ENCODE results near the gene MARK2. TPM values are rescaled to one million over a fixed set of nuclear protein-coding genes. Genes with fewer than 3 reads are reported as not detected.
"Not testable (repeated sequence)": the region's sequence is repeated elsewhere in the genome, so short reads cannot be mapped to it uniquely, and the experiment has no call there.

Gene MARK2
- 8.2 and 10.1 TPM in 2 replicates for total RNA-seq (2014; rRNA removed; shearing (Covaris generic))

- peak; percentile 97 for DNase-seq (ENCODE audit: low spot score)
Measured at GRCh38 chr11:63838678-63839507, at the start of gene MARK2. MARK2 (plus strand) TSS chr11:63839110; CDS start chr11:63839507, 397 bp downstream.

GRCh38 chr11:63791495-63792167 lies 47.3 kb upstream of the MARK2 start:
- DNase-seq (ENCODE audit: low spot score), result no peak

GRCh38 chr11:63793161-63793560 lies 45.7 kb upstream of the MARK2 start:
- no peak for DNase-seq (ENCODE audit: low spot score)

GRCh38 chr11:63795066-63795465 lies 43.8 kb upstream of the MARK2 start:
- no peak for DNase-seq (ENCODE audit: low spot score)

GRCh38 chr11:63800921-63801320 lies 38.0 kb upstream of the MARK2 start:
- DNase-seq (ENCODE audit: low spot score), result no peak

GRCh38 chr11:63802637-63803414 lies 36.1 kb upstream of the MARK2 start:
- DNase-seq (ENCODE audit: low spot score), result peak; percentile 47

GRCh38 chr11:63804259-63804658 lies 34.7 kb upstream of the MARK2 start:
- DNase-seq (ENCODE audit: low spot score), result no peak

GRCh38 chr11:63805844-63806415 lies 33.0 kb upstream of the MARK2 start:
- DNase-seq (ENCODE audit: low spot score), result no peak

GRCh38 chr11:63810383-63810782 lies 28.5 kb upstream of the MARK2 start:
- not testable (repeated sequence) for DNase-seq (ENCODE audit: low spot score)

GRCh38 chr11:63811522-63811921 lies 27.4 kb upstream of the MARK2 start:
- no peak for DNase-seq (ENCODE audit: low spot score)

- peak; percentile 41 for DNase-seq (ENCODE audit: low spot score)
Measured at GRCh38 chr11:63813035-63813562, 25.8 kb upstream of the MARK2 start, which contains the start of gene SPINDOC. SPINDOC (plus strand) TSS chr11:63813456; CDS start chr11:63813687, 231 bp downstream.

GRCh38 chr11:63813563-63814382 lies 25.1 kb upstream of the MARK2 start:
- DNase-seq (ENCODE audit: low spot score), result no peak

- no peak for DNase-seq (ENCODE audit: low spot score)
Measured at GRCh38 chr11:63814383-63814736, 24.6 kb upstream of the MARK2 start.

GRCh38 chr11:63816166-63816565 lies 22.7 kb upstream of the MARK2 start:
- DNase-seq (ENCODE audit: low spot score), result no peak

- DNase-seq (ENCODE audit: low spot score), result no peak
Measured at GRCh38 chr11:63816732-63817131, 22.2 kb upstream of the MARK2 start.

- no peak for DNase-seq (ENCODE audit: low spot score)
Measured at GRCh38 chr11:63817758-63818498, 21.0 kb upstream of the MARK2 start.

- DNase-seq (ENCODE audit: low spot score), result no peak
Measured at GRCh38 chr11:63818609-63819008, 20.3 kb upstream of the MARK2 start.

- no peak for DNase-seq (ENCODE audit: low spot score)
Measured at GRCh38 chr11:63821411-63821810, 17.5 kb upstream of the MARK2 start.

- no peak for DNase-seq (ENCODE audit: low spot score)
Measured at GRCh38 chr11:63826471-63827190, 12.3 kb upstream of the MARK2 start.
